ENCODE data around the gene EMC9. TPM values are rescaled to one million over a fixed set of nuclear protein-coding genes. Genes with fewer than 3 reads are reported as not detected.

Gene EMC9
- total and polyA plus RNA-seq, 10 of the 15 experiments (the other 5 are each of a cell fraction or from before 2014, with no cell fraction given) = 15.3 to 60.5 (median 30.3) TPM

DNA sequence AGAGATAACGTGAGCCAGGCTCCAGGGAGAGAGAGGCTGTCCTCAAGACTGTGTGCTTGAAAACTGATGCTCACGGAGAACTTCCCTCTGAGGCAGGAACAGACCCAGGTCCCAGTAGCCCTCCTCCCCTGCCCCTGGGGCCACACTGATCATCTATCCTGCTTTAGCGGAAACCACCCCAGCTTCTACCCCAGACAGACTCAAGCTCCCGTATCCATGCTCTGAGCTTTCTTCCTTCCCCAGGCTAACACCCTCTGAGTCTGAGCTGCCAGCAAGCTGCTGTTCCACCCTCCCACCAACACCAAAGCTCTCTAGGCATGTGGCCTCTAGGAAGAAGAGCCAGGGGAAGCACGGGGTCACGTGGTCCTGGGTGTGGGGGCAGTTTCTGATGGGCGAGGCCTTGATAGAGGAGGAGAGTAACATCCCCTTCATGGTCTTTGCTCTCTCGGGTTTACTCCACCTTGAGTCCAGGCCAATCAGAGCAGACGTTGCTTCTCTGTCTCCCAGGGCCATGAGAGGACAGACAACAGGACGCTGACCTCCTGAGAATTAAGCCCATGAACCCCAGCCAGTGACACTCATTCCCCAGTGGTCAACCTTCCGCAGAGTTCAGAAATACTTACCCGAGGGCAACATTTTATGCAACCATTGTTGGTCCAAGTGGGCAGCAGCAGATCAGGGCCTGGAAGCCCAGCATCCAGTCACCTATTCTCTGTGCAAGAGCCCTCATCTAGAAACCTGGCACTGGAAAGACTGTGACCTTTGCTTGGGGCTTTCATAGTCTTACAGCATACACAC lies 45.9 kb downstream of the EMC9 start (continued):
- TF ChIP-seq ATF2 (IDR thresholded peaks at IDR 0.05; ENCODE audit: low read length) (no peak; the same call in 1 of the 2 replicates), TCF7 (IDR thresholded peaks at IDR 0.05; ENCODE audit: borderline replicate concordance) (no peak), CBX3 (IDR thresholded peaks at IDR 0.05; ENCODE audit: borderline replicate concordance, low read depth) (no peak), USF2 (IDR thresholded peaks at IDR 0.05; ENCODE audit: borderline replicate concordance, low read depth, low read length) (peak; percentile 91), YY1 (IDR thresholded peaks at IDR 0.05; ENCODE audit: low read depth, low read length) (peak; percentile 55), CBX5 (IDR thresholded peaks at IDR 0.05; ENCODE audit: low read depth) (no peak), NFYB (IDR thresholded peaks at IDR 0.05; ENCODE audit: insufficient read depth, low read depth, low read length) (peak; percentile 84), NFYA (IDR thresholded peaks at IDR 0.05; ENCODE audit: borderline replicate concordance, low read depth, low read length) (no peak), HDAC6 (IDR thresholded peaks at IDR 0.05; ENCODE audit: unreplicated experiment) (no peak), ZNF622 (IDR thresholded peaks at IDR 0.05) (no peak), RB1 (IDR thresholded peaks at IDR 0.05; ENCODE audit: borderline replicate concordance) (no peak), EP300 (IDR thresholded peaks at IDR 0.05; ENCODE audit: borderline replicate concordance in 1 of 2, control insufficient read depth in 1 of 2, low read depth in 2 of 2, low read length in 2 of 2) (no peak), ASH2L (IDR thresholded peaks at IDR 0.05; ENCODE audit: borderline replicate concordance, low read depth) (no peak), STAT1 (conservative IDR thresholded peaks at IDR 0.05) (no peak; the same call in 1 of the 2 replicates)
- TF ChIP-seq, protein P1, sequence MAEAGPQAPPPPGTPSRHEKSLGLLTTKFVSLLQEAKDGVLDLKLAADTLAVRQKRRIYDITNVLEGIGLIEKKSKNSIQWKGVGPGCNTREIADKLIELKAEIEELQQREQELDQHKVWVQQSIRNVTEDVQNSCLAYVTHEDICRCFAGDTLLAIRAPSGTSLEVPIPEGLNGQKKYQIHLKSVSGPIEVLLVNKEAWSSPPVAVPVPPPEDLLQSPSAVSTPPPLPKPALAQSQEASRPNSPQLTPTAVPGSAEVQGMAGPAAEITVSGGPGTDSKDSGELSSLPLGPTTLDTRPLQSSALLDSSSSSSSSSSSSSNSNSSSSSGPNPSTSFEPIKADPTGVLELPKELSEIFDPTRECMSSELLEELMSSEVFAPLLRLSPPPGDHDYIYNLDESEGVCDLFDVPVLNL (IDR thresholded peaks at IDR 0.05; ENCODE audit: low read depth, low read length) = no peak
- TF ChIP-seq, protein P2, sequence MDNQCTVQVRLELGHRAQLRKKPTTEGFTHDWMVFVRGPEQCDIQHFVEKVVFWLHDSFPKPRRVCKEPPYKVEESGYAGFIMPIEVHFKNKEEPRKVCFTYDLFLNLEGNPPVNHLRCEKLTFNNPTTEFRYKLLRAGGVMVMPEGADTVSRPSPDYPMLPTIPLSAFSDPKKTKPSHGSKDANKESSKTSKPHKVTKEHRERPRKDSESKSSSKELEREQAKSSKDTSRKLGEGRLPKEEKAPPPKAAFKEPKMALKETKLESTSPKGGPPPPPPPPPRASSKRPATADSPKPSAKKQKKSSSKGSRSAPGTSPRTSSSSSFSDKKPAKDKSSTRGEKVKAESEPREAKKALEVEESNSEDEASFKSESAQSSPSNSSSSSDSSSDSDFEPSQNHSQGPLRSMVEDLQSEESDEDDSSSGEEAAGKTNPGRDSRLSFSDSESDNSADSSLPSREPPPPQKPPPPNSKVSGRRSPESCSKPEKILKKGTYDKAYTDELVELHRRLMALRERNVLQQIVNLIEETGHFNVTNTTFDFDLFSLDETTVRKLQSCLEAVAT (IDR thresholded peaks at IDR 0.05) = peak; percentile 77
- TF ChIP-seq, protein P3, sequence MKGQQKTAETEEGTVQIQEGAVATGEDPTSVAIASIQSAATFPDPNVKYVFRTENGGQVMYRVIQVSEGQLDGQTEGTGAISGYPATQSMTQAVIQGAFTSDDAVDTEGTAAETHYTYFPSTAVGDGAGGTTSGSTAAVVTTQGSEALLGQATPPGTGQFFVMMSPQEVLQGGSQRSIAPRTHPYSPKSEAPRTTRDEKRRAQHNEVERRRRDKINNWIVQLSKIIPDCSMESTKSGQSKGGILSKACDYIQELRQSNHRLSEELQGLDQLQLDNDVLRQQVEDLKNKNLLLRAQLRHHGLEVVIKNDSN (IDR thresholded peaks at IDR 0.05; ENCODE audit: borderline replicate concordance, extremely low read length, insufficient read depth, low read depth, low read length) = peak; percentile 96
- TF ChIP-seq, protein P4, sequence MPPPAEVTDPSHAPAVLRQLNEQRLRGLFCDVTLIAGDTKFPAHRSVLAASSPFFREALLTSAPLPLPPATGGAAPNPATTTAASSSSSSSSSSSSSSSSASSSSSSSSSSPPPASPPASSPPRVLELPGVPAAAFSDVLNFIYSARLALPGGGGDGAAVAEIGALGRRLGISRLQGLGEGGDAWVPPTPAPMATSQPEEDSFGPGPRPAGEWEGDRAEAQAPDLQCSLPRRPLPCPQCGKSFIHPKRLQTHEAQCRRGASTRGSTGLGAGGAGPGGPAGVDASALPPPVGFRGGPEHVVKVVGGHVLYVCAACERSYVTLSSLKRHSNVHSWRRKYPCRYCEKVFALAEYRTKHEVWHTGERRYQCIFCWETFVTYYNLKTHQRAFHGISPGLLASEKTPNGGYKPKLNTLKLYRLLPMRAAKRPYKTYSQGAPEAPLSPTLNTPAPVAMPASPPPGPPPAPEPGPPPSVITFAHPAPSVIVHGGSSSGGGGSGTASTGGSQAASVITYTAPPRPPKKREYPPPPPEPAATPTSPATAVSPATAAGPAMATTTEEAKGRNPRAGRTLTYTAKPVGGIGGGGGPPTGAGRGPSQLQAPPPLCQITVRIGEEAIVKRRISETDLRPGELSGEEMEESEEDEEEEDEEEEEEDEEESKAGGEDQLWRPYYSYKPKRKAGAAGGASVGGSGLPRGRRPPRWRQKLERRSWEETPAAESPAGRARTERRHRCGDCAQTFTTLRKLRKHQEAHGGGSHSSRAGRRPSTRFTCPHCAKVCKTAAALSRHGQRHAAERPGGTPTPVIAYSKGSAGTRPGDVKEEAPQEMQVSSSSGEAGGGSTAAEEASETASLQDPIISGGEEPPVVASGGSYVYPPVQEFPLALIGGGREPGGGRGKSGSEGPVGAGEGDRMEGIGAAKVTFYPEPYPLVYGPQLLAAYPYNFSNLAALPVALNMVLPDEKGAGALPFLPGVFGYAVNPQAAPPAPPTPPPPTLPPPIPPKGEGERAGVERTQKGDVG (CRISPR knock-in tag; IDR thresholded peaks at IDR 0.05) = 0 out of 2 replicates have a peak, but pooled peaks have one; percentile 57
